T-helper 1 cell treated with Interleukin-12 subunit alpha and Interleukin-12 subunit beta and Interleukin-4 antibody, amounts not matched to agents 30 ng/mL and 1 ng/mL, for 36 hours (primary cell): ENCODE data around the gene ZNF747. TPM values are rescaled to one million over a fixed set of nuclear protein-coding genes. Genes with fewer than 3 reads are reported as not detected.

Source experiments
- intact Hi-C: fragments of 100-400 bp; cut with micrococcal nuclease; formaldehyde crosslinking; loops from one replicate; pipeline ENCODE4 v1.15.1; 2024
- total RNA-seq: library from RNA; stranded (reverse); gene quantifications from 2 replicates; pipeline ENCODE4 v1.2.3, GENCODE V29; 2022

The ZNF747 gene
- total RNA-seq, 1 donor from 2014 or later, result 14.1 TPM

DNA sequence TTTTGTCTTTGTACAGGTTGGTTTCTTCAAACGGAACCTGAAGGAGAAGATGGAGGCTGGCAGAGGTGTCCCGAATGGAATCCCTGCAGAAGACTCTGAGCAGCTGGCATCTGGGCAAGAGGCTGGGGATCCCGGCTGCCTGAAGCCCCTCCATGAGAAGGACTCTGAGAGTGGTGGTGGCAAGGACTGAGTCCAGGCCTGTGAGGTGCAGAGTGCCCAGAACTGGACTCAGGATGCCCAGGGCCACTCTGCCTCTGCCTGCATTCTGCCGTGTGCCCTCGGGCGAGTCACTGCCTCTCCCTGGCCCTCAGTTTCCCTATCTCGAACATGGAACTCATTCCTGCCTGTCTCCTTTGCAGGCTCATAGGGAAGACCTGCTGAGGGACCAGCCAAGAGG is 13.2 kb downstream of the ZNF747 start:
- intact Hi-C loops, result no loop called here

DNA sequence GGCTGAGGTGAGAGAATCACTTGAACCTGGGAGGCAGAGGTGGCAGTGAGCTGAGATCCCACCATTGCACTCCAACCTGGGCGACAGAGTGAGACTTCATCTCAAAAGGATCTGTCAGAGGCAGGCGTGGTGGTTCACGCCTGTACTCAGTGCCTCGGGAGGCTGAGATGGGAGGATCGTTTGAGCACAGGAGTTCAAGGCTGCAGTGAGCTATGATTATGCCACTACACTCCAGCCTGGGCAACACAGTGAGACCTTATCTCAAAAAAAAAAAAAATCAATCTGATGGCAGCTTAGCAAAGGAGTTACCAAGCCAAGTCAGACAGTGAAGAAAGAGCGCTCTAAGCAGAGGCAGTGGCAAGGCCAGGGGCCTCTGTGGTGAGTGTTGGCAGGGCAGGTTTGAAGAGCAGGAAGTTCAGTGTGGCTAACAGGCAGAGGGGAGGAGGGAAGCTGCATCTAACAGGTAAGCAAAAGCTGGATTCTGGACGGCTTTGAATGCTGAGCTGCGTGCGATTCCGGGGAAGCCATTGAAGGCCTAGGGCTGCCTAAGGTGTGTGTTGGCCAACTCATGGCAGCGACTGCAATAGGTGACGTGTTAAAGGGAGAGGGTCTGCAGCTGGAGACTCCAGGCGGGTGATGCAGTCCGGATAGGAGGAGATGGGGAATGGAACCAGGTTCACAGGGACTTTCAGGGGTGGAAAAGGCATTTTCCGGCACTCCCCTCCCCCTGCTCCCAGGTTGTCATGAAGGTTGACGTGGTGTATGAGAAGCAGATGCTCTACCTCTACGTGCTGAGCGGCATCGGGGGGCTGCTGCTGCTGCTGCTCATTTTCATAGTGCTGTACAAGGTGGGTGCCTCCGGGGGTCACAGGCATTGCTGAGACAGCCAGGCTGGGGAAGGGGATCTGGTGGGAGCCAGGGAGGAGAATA is 15.3 kb downstream of the ZNF747 start:
- intact Hi-C loops, result loop anchor here (2.0 kb wide), 1 partner anchor 23 kb away; no protein-coding TSS in a partner anchor

DNA sequence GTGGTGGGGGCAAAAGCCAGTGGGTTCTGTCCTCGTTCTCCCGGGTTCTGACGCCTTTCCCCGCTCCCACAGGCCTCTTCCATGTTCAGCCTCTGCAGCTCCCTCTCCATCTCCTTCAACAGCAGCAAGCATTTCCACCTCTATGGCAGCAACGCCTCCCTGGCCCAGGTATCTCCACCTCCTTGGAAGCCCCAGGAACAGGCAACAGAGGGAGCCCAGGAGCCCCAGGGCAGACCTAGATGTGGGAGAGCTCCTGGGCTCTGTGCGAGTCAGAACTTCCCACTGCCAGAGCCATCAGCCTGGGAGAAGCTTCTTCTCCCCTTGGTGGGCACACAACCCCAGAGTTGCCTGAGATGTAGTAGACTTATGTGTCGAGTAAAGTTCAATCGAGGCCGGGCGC is 16.1 kb downstream of the ZNF747 start:
- intact Hi-C loops, result loop anchor here (2.0 kb wide), 1 partner anchor 22 kb away; no protein-coding TSS in a partner anchor

DNA sequence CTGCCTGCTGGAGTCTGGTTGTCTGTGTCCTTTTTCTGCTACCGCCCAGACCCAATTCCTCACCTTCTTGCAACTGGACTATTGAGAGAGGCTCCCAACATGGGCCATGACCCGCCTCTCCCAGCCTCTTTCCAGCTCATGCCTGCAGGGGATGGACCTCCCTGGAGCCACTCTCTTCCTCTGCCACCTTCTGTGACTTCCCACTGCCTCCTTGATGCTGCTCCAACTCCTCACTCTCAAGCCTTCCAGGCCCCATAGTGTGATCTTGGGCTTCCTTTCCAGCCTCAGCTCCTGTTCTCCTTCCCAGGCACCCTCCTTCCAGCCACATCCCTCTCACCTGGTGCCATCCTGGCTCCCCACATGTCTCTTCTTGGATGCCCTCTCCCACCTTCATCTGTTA is 19.4 kb downstream of the ZNF747 start:
- intact Hi-C loops, result no loop called here

DNA sequence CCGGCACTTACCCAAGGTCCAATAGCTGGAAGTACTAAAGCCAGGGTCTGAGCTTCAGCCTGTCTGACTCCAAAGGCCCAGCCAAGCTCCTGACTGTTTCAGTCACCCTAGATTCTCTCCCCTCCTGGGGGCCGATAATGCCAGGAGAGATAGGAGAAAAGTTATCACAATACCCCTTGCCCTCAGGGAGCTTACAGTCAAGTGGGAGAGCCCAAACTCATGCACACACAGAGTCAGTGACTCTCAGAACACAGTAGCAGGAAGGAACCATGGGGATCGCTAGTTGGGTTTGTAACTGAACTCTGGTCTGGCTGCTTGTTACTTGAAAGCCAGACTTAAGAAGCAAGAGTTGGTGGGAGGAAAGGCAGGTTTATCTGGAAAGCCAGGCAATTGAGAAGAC is 23.1 kb downstream of the ZNF747 start:
- intact Hi-C loops, result no loop called here

DNA sequence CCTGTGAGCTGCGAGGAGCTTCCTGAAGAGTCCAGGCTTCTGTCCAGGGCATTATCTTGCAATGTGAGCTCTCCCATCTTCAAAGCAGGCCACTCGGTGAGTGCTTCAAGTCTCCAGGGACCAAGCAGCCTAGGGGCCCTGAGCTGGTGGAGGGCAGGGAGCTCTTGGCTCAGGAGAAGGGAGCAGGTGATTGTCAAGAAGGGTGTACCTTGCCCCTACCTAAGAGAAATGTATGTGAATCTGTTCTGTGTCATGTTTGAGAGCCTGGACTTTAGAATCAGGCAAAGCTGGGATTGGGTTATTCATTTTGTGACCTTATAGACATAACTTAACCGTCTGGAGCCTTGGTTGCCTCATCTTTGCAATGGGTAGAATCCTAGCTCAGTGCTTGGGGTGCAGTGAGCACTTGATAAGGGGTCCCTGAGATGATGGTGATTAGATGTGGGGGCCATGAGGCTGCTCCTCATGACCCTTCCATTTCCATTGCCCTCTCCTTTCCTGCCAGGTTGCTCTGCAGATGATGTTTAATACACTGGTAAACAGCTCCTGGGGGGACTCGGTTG is 24.2 kb downstream of the ZNF747 start:
- intact Hi-C loops, result no loop called here

DNA sequence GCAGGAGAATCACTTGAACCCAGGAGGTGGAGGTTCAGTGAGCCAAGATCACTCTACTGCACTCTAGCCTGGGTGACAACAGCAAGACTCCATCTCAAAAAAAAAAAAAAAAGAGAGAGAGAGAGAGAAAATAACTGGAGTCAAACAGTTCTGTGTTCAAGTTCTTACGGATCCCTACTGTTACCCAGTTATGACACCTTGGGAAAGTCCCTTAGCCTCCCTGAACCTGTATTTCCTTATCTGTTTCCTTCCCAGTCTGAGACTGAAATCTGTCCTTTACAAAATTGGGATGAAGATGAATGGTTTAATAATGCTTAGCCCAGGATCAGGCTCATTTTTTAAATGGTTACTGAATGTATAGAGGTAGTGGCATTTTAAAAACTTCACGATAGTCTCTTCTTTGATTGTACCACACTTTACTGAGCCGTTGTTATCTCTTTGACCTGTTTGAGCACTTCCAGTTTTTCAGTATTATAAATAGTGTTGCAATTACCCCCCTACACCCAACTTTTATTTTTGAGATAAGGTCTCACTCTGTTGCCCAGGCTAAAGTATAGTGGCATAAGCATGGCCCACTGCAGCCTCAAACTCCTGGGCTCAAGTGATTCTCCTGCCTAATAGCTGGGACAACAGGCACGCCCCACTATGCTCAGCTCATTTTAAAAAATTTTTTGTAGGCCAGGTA is 25.4 kb downstream of the ZNF747 start:
- intact Hi-C loops, result no loop called here

DNA sequence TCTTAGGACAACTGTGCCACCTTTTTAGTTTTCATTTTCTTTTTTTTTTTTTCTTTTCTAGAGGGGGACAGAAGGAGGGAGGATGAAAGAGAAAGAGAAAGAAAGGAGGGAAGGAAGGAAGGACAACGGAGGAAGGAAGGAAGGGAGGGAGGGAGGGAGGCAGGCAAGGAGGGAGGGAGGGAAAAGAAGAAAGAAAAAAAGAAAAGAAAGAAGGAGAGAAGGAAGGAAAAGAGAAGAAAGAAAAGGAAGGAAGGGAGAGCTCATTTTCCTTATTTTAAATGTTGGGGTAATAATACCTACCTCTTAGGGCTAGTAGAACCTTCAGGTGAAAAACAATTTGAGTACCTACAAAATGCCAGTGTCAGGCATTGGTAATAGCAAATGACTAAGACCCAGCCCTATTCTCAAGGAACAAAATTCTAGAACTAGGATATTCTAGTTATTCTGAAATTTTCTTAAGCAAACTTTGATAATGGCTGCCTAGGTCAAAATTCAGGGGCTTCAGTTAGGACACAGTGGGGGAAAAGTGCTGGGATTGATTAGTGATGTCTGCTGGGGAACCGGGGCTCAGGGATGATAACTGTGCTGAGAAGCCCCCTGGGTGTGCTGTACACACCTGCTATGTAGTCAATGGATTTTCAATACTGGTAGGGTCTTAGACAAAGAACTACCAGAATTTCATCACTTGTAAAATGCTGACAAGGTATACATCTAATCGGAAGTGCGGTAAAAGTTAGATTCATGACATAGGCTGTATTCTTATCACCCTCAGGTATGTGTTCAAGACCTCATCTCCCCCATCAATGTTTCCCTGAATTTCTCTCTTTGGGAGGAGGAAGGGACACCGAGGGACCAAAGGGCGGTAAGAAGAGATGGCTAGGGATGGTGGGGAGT is 31.0 kb downstream of the ZNF747 start:
- intact Hi-C loops, result loop anchor here (5.0 kb wide), 1 partner anchor 94 kb away; no protein-coding TSS in a partner anchor

DNA sequence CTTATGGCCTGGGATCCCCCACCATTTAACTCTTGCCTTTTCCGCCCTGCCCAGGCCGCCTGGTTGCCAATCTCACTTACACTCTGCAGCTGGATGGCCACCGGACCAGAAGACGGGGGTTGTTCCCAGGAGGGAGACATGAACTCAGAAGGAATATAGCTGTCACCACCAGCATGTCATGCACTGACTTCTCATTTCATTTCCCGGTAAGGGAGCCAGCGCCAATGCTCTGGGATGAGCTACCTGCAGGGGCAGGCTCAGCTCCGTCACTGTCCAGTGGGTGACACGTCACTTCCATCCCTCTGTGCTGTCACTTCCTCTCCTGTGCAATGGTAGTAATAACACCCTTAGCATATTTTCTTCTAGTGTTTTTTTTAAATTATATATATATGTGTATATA is 35.4 kb downstream of the ZNF747 start:
- intact Hi-C loops, result no loop called here

DNA sequence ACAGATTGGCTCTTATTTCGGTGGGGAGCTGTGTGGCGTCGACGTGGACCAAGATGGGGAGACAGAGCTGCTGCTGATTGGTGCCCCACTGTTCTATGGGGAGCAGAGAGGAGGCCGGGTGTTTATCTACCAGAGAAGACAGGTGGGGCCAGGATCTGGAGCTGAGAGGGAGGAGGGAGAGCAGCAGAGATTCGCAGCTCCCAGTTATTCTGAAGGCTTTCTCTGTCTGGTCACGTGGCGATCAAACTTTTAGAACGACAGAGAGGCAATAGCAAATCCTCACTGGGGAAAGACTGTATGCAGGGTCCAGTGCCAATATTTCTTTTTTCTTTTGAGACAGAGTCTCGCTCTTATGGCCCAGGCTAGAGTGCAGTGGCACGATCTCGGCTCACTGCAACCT is 39.9 kb downstream of the ZNF747 start:
- intact Hi-C loops, result loop anchor here (2.0 to 5.0 kb wide), 2 partner anchors 14 to 62 kb away; partner anchors contain the start of gene DCTPP1

DNA sequence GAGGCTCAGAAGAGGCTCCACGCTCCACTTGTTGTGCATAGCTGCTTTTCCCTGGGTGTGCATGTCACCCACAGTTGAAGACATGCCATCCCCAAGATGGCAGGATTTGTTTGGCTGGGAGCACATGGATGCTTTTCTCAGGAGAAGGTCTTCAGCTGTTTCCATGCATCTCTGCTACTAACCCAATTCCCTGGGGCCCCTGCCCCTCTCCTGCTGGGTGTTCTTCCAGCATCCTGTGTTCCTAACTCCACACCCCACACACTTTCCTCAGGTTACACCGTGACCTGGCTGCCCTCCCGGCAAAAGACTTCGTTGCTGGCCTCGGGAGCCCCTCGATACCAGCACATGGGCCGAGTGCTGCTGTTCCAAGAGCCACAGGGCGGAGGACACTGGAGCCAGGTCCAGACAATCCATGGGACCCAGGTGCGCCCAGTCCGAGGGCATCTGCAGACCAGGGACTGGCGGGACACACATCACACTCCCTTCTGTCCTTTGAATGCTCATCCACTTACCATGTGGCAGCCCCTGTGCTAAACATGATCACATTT is 40.6 kb downstream of the ZNF747 start:
- intact Hi-C loops, result loop anchor here (2.0 to 5.0 kb wide), 2 partner anchors 13 to 62 kb away; partner anchors contain the start of gene DCTPP1

DNA sequence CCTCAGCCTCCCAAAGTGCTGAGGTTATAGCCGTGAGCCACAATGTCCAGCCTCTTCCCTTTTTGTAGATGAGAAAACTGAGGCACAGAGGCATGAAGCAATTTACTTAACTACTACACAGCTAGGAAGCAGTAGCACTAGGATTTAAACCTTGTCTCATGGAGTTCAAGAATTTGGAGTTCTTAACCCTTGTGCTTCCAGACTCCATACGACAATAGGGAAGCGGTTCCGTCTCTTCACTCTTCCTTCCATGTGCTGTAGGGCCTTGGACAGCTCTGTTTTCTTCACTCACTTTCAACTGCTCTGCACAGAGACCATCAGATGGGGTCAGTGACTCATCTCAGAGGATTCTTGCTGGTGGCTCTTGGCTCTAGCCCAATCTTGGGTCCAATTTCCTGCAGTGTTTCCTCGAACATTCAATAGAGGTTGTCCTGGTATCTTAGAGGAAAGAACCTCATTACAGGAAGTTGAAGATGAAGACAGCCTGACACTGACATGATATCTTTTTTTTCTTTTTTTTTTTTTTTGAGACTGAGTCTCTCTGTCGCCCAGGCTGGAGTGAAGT is 42.8 kb downstream of the ZNF747 start:
- intact Hi-C loops, result loop anchor here (5.0 kb wide), 1 partner anchor 60 kb away; the partner anchor contains the start of gene DCTPP1

DNA sequence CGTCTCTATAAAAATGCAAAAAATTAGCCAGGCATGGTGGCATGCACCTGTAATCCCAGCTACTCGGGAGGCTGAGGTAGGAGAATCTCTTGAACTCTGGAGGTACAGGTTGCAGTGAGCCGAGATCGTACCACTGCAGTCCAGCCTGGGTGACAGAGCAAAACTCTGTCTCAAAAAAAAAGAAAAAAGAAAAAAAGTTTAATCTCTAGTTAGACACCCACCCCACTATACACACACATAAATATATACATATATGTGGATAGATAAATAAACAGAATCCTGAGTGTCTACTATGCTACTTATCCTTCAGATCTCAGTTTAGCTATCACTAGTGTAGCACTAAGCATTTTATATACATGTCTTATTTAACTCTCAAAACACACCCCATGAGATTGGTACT is 43.4 kb downstream of the ZNF747 start:
- intact Hi-C loops, result loop anchor here (5.0 kb wide), 1 partner anchor 59 kb away; the partner anchor contains the start of gene DCTPP1

DNA sequence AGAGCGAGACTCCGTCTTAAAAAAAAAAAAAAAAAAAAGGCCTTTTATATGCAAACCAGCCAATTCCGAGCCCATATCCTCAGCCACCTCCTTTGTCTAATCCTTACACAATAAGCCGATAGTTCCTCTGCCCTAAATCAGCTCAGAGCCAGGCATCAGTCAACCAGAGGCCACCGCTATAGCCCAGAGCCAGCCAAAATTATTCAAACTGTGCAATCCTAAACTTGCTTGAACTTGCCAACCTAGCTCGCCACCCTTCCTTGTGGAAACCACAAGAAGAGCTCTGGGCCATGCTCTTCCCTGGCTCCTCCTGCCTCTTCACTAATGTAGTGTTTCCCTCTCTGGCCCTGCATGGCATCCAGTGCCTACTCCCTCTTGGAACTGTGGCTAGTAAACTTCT is 44.4 kb downstream of the ZNF747 start:
- intact Hi-C loops, result loop anchor here (5.0 kb wide), 1 partner anchor 58 kb away; the partner anchor contains the start of gene DCTPP1

DNA sequence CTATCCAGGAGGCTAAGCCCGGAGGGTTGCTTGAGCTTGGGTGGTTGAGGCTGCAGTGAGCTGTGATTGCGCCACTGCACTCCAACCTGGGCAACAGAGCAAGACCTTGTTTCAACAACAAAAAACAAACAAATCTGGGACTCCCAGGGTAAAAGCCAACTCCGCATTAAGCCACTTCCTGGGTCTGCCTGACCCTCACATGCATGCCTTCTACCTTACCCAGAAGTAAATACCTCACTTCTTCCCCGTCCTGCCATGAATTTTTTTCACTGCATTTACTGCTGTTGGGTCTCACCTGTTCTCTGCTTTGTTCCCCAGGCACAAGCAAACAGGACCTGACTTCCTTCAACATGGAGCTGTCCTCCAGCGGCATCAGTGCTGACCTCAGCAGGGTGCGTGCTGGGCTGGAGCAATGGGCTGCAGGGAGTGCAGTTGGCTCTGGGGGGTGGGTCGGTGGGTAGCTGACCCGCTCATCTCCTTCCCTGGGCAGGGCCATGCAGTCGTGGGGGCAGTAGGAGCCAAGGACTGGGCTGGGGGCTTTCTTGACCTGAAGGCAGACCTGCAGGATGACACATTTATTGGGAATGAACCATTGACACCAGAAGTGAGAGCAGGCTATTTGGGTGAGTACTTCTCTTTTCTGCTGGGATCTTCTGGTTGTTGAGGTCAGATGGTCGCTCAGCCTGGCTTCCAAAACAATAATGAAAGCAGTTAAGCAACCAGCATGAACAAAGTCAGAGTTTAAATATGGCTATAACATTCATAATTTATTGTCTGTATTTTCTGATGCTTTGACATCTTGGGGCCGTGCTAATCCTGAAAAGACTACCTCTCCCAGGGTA is 45.7 kb downstream of the ZNF747 start:
- intact Hi-C loops, result no loop called here

DNA sequence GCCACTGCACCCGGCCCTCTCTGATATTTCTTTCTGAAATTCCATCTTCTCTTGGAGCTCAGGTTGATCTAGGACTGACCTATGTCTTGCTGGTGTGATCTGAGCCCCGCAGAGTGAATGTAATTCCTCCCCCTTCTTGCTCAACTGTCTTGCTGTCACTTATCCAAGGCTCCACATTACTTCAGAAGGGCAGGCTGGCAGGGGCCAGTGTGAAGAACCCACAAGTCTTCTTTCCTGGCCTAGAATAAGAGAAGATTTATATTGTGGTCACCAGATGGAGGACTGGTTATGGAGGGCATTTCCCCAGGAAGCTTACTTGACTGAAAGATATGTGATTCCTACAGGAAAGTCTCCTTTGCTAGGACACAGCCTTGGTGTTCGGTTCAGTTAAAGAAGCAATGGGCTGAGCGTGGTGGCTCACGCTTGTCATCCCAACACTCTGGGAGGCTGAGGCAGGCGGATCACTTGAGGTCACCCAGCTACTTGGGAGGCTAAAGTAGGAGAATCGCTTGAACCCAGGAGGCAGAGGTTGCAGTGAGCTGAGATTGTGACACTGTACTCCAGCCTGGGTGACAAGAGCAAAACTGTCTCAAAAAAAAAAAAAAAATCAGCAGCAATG is 48.7 kb downstream of the ZNF747 start:
- intact Hi-C loops, result no loop called here

DNA sequence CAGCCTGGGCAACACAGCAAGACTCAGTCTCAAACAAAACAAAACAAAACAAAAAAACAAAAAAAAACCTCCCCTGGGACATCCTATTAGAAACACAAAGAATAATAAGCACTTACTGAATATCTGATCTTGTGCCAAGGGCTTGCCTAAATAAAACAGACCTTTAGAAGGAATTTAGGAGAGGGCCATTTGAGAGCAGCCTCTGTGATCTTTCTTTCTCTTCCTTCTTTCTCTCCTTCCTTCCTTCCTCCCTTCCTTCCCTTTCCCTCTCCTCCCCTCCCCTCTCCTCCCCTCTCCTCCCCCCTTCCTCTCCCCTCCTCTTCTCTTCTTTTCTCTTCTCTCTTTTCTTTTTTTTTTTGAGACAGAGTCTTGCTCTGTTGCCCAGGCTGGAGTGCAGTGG is 49.8 kb downstream of the ZNF747 start:
- intact Hi-C loops, result no loop called here

DNA sequence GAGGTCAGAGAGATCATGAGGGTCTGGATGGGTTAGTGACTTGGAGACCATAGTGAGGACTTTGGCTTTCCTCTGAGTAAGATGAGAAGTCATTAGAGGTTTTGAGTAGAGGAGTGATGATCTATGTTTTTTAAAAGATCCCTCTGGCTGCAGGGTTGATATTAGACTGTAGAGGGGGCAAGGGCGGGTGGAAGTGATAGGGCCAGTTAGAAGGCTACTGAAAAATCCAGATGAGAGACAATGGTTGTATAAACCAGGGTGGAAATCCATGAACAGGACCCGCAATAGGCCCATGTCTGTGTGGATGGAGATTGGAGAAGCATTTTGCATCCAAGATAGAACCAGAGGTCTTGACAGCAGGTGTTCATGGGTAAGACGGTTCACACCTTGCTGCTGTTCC is 52.3 kb downstream of the ZNF747 start:
- intact Hi-C loops, result no loop called here

DNA sequence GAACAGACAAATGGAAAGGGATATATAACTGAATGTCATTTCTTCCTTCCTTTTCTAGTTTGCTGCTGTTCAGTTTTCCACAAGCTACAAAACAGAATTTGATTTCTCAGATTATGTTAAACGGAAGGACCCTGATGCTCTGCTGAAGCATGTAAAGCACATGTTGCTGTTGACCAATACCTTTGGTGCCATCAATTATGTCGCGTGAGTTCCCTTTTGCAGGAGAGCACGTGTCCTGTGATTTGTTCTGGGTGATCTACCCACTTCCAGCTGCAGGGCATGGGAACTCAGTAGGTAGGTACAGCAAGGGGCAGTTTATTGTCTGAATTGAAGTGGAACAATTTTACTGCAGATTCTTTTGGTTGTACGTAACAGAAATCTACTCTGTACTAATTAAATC is 53.3 kb downstream of the ZNF747 start:
- intact Hi-C loops, result loop anchor here (2.0 kb wide), 1 partner anchor 13 kb away; no protein-coding TSS in a partner anchor
